HUES48 (cell line): ENCODE measurements around the gene RPLP2.

Experiments
- H3K27ac ChIP-seq: one replicate; pipeline ENCODE4 v1.7.0; 2013; ENCODE audit warnings: low read depth, low read length, inconsistent platforms
- H3K27me3 ChIP-seq: 2 replicates; pipeline ENCODE4 v1.6.1; 2013; ENCODE audit warnings: mild to moderate bottlenecking, low read length; ENCODE audit not compliant: control insufficient read depth, insufficient read depth
- H3K36me3 ChIP-seq: 2 replicates; pipeline ENCODE4 v1.6.1; 2013; ENCODE audit warnings: low read length; ENCODE audit not compliant: control insufficient read depth, insufficient read depth
- H3K4me1 ChIP-seq: 2 replicates; pipeline ENCODE4 v1.6.1; 2013; ENCODE audit warnings: mild to moderate bottlenecking, low read length; ENCODE audit not compliant: control insufficient read depth, insufficient read depth
- H3K4me3 ChIP-seq: 2 replicates; pipeline ENCODE4 v1.5.1; 2013; ENCODE audit warnings: mild to moderate bottlenecking, low read depth, low read length
- H3K9ac ChIP-seq: 2 replicates; pipeline ENCODE4 v1.6.1; 2013; ENCODE audit warnings: mild to moderate bottlenecking, low read depth, low read length, moderate library complexity
- H3K9me3 ChIP-seq: 2 replicates; pipeline ENCODE4 v1.6.1; 2013; ENCODE audit warnings: low read length; ENCODE audit not compliant: control insufficient read depth, insufficient read depth

The RPLP2 gene

DNA sequence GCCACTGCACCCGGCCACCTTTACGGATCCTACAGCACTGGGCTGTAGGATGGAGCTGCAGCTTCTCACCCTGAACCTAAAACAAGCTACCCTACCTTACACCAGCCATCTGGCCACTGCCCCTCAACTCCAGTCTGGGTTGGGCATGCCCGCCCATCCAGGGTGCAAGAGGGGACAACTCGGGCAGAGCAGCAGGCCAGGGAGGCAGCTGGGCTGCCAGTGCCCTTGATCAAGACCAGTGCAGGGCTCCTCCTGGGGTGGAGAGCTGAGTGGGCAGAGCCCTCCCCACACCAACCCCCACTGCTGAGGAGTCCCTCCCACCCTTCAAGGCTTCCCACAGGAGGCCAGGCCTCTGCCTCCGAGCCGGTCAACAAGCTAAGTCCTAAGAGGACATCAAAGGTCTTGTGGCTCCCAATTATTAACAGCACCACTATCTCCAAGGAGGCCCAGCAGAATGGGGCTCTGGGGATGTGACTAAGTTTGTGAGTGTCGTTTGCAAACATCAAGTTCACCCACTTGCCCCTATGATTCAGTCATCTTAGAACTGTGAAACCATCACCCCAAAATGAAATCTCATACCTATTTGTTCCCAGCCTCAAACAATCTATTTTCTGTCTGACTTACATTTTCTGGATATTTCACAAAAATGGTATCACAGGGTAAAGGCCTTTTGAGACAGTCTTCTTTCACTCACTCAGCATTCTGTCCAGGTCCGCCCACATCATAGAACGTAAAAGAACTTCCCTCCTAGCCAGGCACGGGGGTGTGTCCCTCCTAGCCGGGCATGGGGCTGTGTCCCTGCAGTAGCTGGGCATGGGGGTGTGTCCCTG is 43.4 kb upstream of the RPLP2 start:
- Histone ChIP-seq H3K4me3 (no peak overlapping the region), H3K27me3 (no peaks in the 10 kb centered on the region), H3K4me1 (peaks cover 9% of the 10 kb centered on the region; the same call in 1 of the 2 replicates), H3K36me3 (peaks cover 74% of the 10 kb centered on the region), H3K9ac (no peak overlapping the region), H3K27ac (no peak overlapping the region), H3K9me3 (no peaks in the 10 kb centered on the region)

DNA sequence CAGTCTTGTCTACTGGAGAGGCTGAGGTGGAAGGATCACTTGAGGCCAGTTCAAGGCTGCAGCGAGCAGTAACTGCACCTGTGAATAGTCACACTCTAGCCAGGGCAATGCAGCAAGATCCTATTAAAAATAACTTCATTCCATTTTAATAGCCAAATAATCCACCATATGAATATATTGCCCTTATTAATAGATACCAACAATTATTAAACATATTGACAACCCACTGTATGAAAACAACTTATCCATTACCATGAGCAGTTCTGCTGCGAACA is 42.9 kb upstream of the RPLP2 start:
- no peaks in the 10 kb centered on the region for H3K9me3 ChIP-seq
- H3K4me1 ChIP-seq, result peaks cover 9% of the 10 kb centered on the region; the same call in 1 of the 2 replicates
- H3K9ac ChIP-seq, result no peak overlapping the region
- no peak overlapping the region for H3K27ac ChIP-seq
- no peaks in the 10 kb centered on the region for H3K27me3 ChIP-seq
- H3K4me3 ChIP-seq, result no peak overlapping the region
- H3K36me3 ChIP-seq, result peaks cover 73% of the 10 kb centered on the region

DNA sequence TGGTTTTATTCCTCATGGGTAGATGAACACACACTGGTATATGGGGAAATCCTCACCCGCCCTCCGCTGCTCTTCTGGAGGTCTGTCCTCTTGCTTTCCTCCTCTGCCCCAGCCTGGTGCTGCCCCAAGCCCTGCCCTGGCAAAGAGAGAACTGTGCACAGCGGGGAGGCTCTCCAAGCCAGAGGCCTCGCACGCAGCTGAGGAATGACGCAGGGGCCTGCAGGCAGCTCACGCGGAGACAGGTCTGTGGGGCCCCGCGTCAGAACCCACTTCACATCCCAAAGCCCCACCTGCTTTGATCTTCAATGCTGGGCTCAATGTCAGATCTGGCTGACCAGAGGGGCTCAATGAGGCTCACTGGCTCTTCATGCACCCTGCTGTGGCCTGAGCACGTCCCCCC is 42.5 kb upstream of the RPLP2 start:
- peaks cover 73% of the 10 kb centered on the region for H3K36me3 ChIP-seq
- H3K4me1 ChIP-seq, result peaks cover 9% of the 10 kb centered on the region; the same call in 1 of the 2 replicates
- H3K9ac ChIP-seq, result no peak overlapping the region
- H3K27me3 ChIP-seq, result no peaks in the 10 kb centered on the region
- H3K4me3 ChIP-seq, result no peak overlapping the region
- no peaks in the 10 kb centered on the region for H3K9me3 ChIP-seq
- no peak overlapping the region for H3K27ac ChIP-seq

DNA sequence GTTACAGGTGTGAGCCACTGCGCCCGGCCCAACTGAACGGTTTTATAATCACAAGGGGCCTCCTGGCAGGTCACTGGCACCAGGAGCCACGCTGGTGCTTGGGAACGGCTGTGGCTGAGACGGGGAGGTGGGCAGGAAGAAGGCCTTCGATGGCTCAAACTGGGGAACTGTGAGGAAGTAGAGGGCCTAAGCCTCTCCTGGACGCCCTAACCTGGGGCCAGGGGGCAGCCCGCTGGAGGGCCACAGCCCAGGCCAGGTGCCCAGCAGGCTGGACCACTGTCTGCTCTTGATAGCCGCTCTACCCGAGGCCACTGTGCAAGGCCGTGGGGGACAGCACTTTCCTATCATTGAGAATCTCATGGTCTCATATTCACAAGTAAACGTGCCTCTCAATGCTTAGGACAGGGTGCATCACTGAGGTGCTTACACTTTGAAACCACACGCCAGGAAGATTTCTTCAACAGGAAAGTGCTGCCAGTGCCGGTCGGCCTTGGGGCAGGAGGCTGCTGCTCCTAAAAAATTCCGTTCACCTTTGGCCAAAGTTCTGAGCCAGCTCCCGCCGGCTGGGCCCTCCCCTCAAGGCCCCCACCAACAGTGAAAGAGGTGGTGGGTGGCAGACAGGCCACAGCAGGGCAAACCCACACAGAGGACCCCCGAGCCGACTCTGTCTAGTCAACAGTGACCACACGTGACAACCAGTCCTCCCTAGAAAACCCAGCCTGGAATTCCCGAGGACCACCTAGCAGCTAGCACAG is 39.7 kb upstream of the RPLP2 start:
- Histone ChIP-seq H3K9ac (no peak overlapping the region), H3K9me3 (no peaks in the 10 kb centered on the region), H3K4me1 (no peaks in the 10 kb centered on the region), H3K27me3 (no peaks in the 10 kb centered on the region), H3K36me3 (peaks cover 68% of the 10 kb centered on the region), H3K4me3 (no peak overlapping the region), H3K27ac (no peak overlapping the region)

DNA sequence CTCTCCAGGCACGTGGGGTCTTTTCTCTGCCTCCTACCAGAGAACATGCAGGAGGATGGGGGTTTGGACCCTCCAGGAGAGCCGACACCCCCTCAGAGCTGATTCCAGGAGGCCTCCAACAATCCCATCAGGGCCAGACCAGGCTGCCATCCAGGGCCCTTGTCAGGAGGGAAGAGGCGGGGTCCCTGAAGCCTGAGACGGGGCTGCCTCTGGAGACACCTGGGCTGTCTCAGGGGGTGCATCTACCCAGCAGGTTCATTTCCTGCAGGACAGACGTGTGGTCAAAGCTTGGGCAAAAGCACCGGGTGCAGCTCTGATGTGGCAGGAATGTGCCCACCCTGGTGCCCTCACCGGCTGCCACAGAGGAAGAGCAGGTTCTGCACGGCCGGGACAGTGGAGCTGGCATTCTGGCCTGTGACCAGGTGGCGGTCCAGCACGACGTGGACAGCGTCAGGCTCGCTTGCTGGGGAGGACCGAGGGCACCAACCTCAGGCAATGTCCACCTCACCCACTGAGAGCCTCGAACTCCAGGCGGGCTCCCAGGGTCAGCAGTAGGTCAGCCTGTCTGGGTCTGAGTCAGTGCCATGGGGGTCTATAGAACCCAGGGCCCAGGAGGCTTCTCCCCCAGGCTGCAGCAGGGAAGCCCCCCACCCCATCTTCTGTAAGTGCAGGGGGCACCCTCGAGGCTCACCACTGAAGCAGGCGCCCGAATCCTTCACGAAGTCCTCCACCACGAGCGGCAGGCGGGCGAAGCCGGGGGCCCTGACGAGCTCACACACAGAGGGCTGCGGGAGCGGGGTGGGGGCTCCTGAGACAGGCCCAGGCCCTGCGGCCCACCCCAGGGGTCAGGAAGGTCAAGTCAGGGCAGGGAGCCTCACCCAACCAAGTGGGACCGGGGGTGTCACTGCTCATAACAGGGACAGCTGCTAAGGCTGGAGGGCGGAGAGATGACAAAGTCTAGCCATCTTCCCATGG is 38.8 kb upstream of the RPLP2 start:
- Histone ChIP-seq H3K36me3 (peaks cover 62% of the 10 kb centered on the region), H3K4me1 (no peaks in the 10 kb centered on the region)

DNA sequence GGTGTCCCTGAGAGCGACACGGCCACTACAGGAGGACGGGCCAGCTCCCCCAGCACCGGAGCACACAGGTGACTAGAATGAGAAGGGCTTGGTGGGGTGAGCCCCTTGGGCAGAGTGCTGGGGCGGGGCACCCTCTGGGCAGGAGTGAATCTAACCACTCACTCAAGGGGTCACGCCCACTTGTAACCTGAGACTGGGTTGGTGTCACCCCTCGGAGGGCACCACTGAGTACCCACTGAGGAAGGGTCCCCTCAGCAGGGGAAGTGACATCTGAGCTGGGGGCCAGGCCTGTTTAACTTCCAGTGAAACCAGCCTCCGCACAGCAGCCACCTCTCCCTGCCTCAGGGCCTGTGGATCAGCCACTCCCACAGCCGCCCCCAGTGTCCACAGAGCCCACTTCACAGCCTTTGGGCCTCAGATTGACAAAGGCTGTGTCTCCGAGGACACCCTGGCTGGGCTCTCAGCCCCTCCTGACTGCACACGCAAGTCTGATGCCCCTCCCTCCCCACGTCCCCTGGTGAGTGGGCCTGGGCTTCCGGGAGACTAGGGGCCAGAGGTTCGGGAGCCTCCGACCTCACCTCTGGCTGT is 38.1 kb upstream of the RPLP2 start:
- Histone ChIP-seq H3K36me3 (peaks cover 55% of the 10 kb centered on the region), H3K27ac (no peak overlapping the region), H3K27me3 (no peaks in the 10 kb centered on the region), H3K9me3 (no peaks in the 10 kb centered on the region), H3K9ac (no peak overlapping the region), H3K4me1 (no peaks in the 10 kb centered on the region), H3K4me3 (no peak overlapping the region)

More for the DNA sequence above, 38.8 kb upstream of the RPLP2 start:
- no peak overlapping the region for H3K4me3 ChIP-seq
- no peaks in the 10 kb centered on the region for H3K9me3 ChIP-seq
- no peaks in the 10 kb centered on the region for H3K27me3 ChIP-seq
- H3K9ac ChIP-seq, result no peak overlapping the region
- H3K27ac ChIP-seq, result no peak overlapping the region

DNA sequence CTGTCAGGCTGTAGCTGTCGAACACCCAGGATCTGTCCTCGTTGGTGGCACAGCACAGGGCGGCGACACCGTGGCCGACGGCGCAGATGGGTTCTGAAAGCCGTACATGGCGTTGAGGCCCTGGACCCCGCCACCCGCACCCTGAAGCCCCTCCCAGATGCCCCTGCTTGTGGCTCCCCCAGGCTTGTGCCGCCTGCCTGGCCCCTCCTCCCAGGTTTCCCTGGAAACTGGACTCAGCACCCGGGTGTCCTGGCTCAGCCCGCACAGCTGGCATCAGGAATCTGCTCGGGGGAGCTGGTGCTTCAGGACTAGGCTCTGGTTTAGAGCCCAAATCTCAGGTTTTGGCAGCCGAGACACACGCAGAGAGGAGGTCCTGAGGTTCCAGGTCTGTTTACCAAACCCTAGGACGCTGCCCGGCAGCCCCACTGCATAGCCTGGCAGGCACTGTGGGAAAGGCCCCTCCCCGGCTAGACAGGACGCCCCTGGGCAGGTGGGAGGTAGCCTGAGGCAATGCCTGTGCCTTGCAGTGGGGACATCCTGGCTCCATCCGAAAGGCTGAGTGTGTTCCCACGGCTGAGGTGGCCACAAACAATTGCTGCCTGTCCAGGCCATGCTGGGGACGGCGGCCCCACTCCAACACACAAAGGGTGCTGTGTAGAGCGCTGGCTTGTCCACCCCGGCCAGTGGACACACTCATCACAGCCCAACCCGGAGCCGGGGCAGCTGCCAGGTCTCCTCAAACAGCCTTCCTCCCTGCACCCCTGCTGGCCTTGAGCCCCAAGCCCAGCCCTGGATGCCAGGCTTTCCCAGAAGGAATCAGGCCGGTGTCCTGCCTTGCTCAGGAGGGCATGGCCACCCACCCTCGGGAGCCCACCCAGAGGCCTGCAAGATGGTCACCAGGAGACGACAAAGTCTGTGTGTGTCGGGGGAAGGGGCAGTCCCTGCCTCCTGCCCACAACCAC is 37.1 kb upstream of the RPLP2 start:
- Histone ChIP-seq H3K27ac (no peak overlapping the region), H3K4me3 (no peak overlapping the region), H3K9ac (no peak overlapping the region), H3K9me3 (no peaks in the 10 kb centered on the region), H3K36me3 (peaks cover 45% of the 10 kb centered on the region), H3K27me3 (no peaks in the 10 kb centered on the region), H3K4me1 (no peaks in the 10 kb centered on the region)

DNA sequence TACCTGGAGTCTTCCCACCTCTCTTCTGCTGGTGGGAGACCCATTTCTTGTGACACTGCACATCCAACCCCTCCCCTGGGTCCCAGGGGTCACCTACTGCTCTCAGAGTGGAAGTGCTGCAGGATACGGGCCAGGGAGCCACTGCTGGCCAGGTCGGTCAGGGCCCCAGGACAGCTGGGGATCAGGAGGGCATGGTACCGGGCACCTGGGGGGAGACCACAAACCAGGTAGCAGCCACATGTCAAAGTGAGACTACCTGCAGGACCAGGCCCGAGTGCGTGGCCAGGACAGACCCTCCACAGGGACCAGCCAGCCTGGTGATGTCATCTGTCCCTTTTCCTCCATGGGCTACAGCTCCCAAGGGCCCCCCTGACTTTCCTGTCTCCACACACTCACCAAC is 36.3 kb upstream of the RPLP2 start:
- no peaks in the 10 kb centered on the region for H3K27me3 ChIP-seq
- no peaks in the 10 kb centered on the region for H3K9me3 ChIP-seq
- H3K4me3 ChIP-seq, result no peak overlapping the region
- 0 out of 2 replicates have a peak, but pooled peaks cover 4% of the 10 kb centered on the region for H3K4me1 ChIP-seq
- H3K36me3 ChIP-seq, result peaks cover 45% of the 10 kb centered on the region
- no peak overlapping the region for H3K9ac ChIP-seq
- no peak overlapping the region for H3K27ac ChIP-seq

DNA sequence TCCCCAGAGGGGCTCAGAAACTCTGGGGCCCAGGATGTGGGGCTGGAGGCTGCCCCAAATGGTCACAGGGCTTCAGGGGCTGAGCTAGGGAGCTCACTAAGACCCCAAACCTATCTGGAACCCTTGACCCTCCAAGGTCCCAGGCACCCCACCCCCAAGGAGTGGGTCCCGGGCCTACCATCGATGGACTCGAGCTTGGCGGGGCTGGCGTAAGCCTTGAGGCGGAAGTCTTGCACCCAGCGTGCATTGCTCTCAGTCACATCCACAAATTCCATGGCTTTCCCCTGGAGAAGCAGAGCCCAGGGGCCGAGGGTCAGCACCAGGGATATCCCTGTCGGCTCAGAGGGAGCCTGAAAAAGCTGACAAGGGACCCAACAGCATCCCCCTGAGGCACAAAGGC is 35.9 kb upstream of the RPLP2 start:
- Histone ChIP-seq H3K4me3 (no peak overlapping the region), H3K27ac (no peak overlapping the region), H3K36me3 (peaks cover 45% of the 10 kb centered on the region), H3K4me1 (0 out of 2 replicates have a peak, but pooled peaks cover 4% of the 10 kb centered on the region), H3K9ac (no peak overlapping the region), H3K9me3 (no peaks in the 10 kb centered on the region), H3K27me3 (no peaks in the 10 kb centered on the region)
